Gastrocnemius medialis (tissue), 4 donors: ENCODE measurements around the gene DOC2B. TPM values are rescaled to one million over a fixed set of nuclear protein-coding genes. Genes with fewer than 3 reads are reported as not detected.
A peak's percentile ranks its signal among the peaks of the same experiment; 100 is the strongest.

ENCODE experiments used
- ATAC-seq, 2 donors: fragments of 150-250 bp; one replicate each; pipeline ENCODE4 v1.9.1; 2016
- DNase-seq, 2 donors: peaks; one replicate each; pipeline ENCODE4 v3.0.0-alpha.2; 2019
- H3K27ac ChIP-seq, 4 donors: fragments of 200-600 bp; sonication (generic); 1 replicate in 1 of 4; 2 replicates in 3 of 4; pipeline ENCODE4 v1.5.1; 2016 to 2018; ENCODE audit warnings: mild to moderate bottlenecking in 2 of 4, moderate library complexity in 1 of 4
- H3K27me3 ChIP-seq, 3 donors: fragments of 200-600 bp; sonication (generic) in 2 of 3; 1 replicate in 1 of 3; 2 replicates in 2 of 3; pipeline versions ENCODE4 v1.5.1 to v1.6.0; 2016 to 2019; ENCODE audit warnings: mild to moderate bottlenecking in 1 of 3, moderate library complexity in 1 of 3
- H3K36me3 ChIP-seq, 2 donors: fragments of 200-600 bp; sonication (generic) in 1 of 2; one replicate each; pipeline ENCODE4 v1.5.1; 2017 to 2018
- H3K4me1 ChIP-seq, 2 donors: fragments of 200-600 bp; sonication (generic) in 1 of 2; one replicate each; pipeline ENCODE4 v1.5.1; 2016 to 2017; ENCODE audit warnings: mild to moderate bottlenecking in 2 of 2
- H3K4me3 ChIP-seq, 4 donors: fragments of 200-600 bp; sonication (generic) in 3 of 4; 1 replicate in 1 of 4; 2 replicates in 3 of 4; pipeline ENCODE4 v1.5.1; 2016 to 2019; ENCODE audit warnings: mild to moderate bottlenecking in 2 of 4
- H3K9me3 ChIP-seq, 3 donors: fragments of 200-600 bp; sonication (generic) in 2 of 3; 1 replicate in 1 of 3; 2 replicates in 2 of 3; pipeline ENCODE4 v1.5.1; 2016 to 2019
- CTCF ChIP-seq, 5 experiments: fragments of 450-650 bp in 3 of 5; fragments of 200-600 bp in 2 of 5; sonication (generic) in 2 of 5; IDR thresholded peaks in 4 of 5; conservative IDR thresholded peaks in 1 of 5; 1 replicate in 4 of 5; 2 replicates in 1 of 5; pipeline ENCODE4 v1.5.1; 2016 to 2019; ENCODE audit warnings: antibody characterized with exemption in 5 of 5, mild to moderate bottlenecking in 3 of 5, moderate library complexity in 3 of 5
- POLR2A ChIP-seq, 2 donors: fragments of 450-650 bp; IDR thresholded peaks; one replicate each; pipeline ENCODE4 v1.6.1; 2017; ENCODE audit warnings: antibody characterized with exemption in 2 of 2, mild to moderate bottlenecking in 2 of 2, moderate library complexity in 2 of 2
- in situ Hi-C, 4 donors: fragments of 200-750 bp; cut with MboI; loops; one replicate each; pipeline versions ENCODE4 v1.15.0 to v1.8.0; 2017; ENCODE audit warnings: low sequenced_read_pairs in 4 of 4
- intact Hi-C: fragments of 100-400 bp; cut with DNase I; formaldehyde crosslinking; loops from one replicate; pipeline ENCODE4 v1.15.1; 2023; ENCODE audit warnings: low total_unique reads
- total RNA-seq, 4 donors: library from RNA; depleted of rRNA; stranded (reverse); fragments of >200 nt; gene quantifications; one replicate each; pipeline versions ENCODE4 v1.1.0 to v1.2.3, GENCODE V29; 2016

DOC2B gene
- total RNA-seq, 4 donors from 2014 or later = 1.1 to 4.0 (median 3.8) TPM

- in situ Hi-C loops = no loop called here
- H3K36me3 ChIP-seq = no peaks in the 10 kb centered on the region
- DNase-seq = no peak
- H3K4me1 ChIP-seq = no peaks in the 10 kb centered on the region
- intact Hi-C loops = loop anchor here (2.0 to 5.0 kb wide), 3 partner anchors 261 to 911 kb away; partner anchors contain the start of gene GEMIN4
- H3K4me3 ChIP-seq = no peak overlapping the region
- TF ChIP-seq POLR2A (IDR thresholded peaks at IDR 0.05) = no peak
- no peak for TF ChIP-seq CTCF (IDR thresholded peaks at IDR 0.05 in 4 of 5, conservative IDR thresholded peaks at IDR 0.05 in 1 of 5)
- no peaks in the 10 kb centered on the region for H3K27me3 ChIP-seq
- H3K27ac ChIP-seq = peak overlapping the region in 2 of 4 donors; percentile 34 to 36
- no peaks in the 10 kb centered on the region for H3K9me3 ChIP-seq
- no peak for ATAC-seq
Measured at GRCh38 chr17:145671-146541, 35.5 kb downstream of the DOC2B start.

GRCh38 chr17:144936-145670, 36.3 kb downstream of the DOC2B start:
- DNase-seq = no peak
- H3K9me3 ChIP-seq = no peaks in the 10 kb centered on the region
- ATAC-seq = no peak
- no peak overlapping the region for H3K4me3 ChIP-seq
- peak overlapping the region in 2 of 4 donors; percentile 34 to 36 for H3K27ac ChIP-seq
- no peaks in the 10 kb centered on the region for H3K36me3 ChIP-seq
- no peaks in the 10 kb centered on the region for H3K4me1 ChIP-seq
- in situ Hi-C loops = no loop called here
- H3K27me3 ChIP-seq = no peaks in the 10 kb centered on the region
- TF ChIP-seq POLR2A (IDR thresholded peaks at IDR 0.05) (no peak), CTCF (IDR thresholded peaks at IDR 0.05 in 4 of 5, conservative IDR thresholded peaks at IDR 0.05 in 1 of 5) (no peak)
- intact Hi-C loops = loop anchor here (2.0 to 5.0 kb wide), 4 partner anchors 242 to 912 kb away; partner anchors contain the start of gene GEMIN4

- H3K36me3 ChIP-seq = no peaks in the 10 kb centered on the region
- peak overlapping the region in 2 of 4 donors; percentile 15 to 21 for H3K4me3 ChIP-seq
- H3K9me3 ChIP-seq = no peaks in the 10 kb centered on the region
- DNase-seq (peak; percentile 51 to 70), ATAC-seq (peak; percentile 74 to 75)
- TF ChIP-seq POLR2A (IDR thresholded peaks at IDR 0.05) (no peak), CTCF (IDR thresholded peaks at IDR 0.05 in 4 of 5, conservative IDR thresholded peaks at IDR 0.05 in 1 of 5) (peak; percentile 81 to 97 (median 89))
- no peaks in the 10 kb centered on the region for H3K27me3 ChIP-seq
- peak overlapping the region in 2 of 4 donors; percentile 34 to 36 for H3K27ac ChIP-seq
- in situ Hi-C loops = no loop called here
- intact Hi-C loops = loop anchor here (2.0 to 5.0 kb wide), 2 partner anchors 243 to 913 kb away; no protein-coding TSS in a partner anchor
- H3K4me1 ChIP-seq = no peaks in the 10 kb centered on the region
Measured at GRCh38 chr17:143785-144281, 37.6 kb downstream of the DOC2B start.

GRCh38 chr17:142876-143784, 38.3 kb downstream of the DOC2B start:
- TF ChIP-seq CTCF (IDR thresholded peaks at IDR 0.05 in 4 of 5, conservative IDR thresholded peaks at IDR 0.05 in 1 of 5) (no peak), POLR2A (IDR thresholded peaks at IDR 0.05) (no peak)
- Histone ChIP-seq H3K36me3 (no peaks in the 10 kb centered on the region), H3K4me1 (no peaks in the 10 kb centered on the region), H3K4me3 (no peak overlapping the region), H3K9me3 (no peaks in the 10 kb centered on the region), H3K27me3 (no peaks in the 10 kb centered on the region), H3K27ac (no peak overlapping the region)
- DNase-seq (no peak), ATAC-seq (no peak)
- intact Hi-C loops (loop anchor here (5.0 kb wide), 1 partner anchor 244 kb away; no protein-coding TSS in a partner anchor), in situ Hi-C loops (no loop called here)
